GM23338 (cell line): ENCODE data around the gene FBN2. TPM values are rescaled to one million over a fixed set of nuclear protein-coding genes. Genes with fewer than 3 reads are reported as not detected.

Source experiments
- ATAC-seq: fragments of 200-7000 bp; cut with Tn5 transposase; 3 replicates; pipeline ENCODE4 v1.9.1; 2020
- DNase-seq: peaks from one replicate; pipeline ENCODE4 v3.0.0-alpha.2; 2015; ENCODE audit warnings: low spot score
- H2AFZ ChIP-seq: fragments of 200-600 bp; sonication (generic); 2 replicates; pipeline ENCODE4 v1.8.0; 2016; ENCODE audit warnings: antibody characterized with exemption, mild to moderate bottlenecking, moderate library complexity
- H3F3A ChIP-seq: fragments of 200-600 bp; sonication (generic); replicated peaks from 2 replicates; pipeline ENCODE4 v1.8.0; 2017; ENCODE audit warnings: antibody characterized with exemption, mixed run types, low read depth
- H3K27ac ChIP-seq: fragments of 200-600 bp; sonication (generic); 2 replicates; pipeline ENCODE4 v1.6.1; 2016; ENCODE audit warnings: low read depth
- H3K27me3 ChIP-seq: fragments of 200-600 bp; sonication (generic); 2 replicates; pipeline ENCODE4 v1.8.0; 2016; ENCODE audit warnings: mild to moderate bottlenecking, mixed run types, moderate library complexity; ENCODE audit not compliant: insufficient read depth
- H3K36me3 ChIP-seq: fragments of 200-600 bp; sonication (generic); 2 replicates; pipeline ENCODE4 v1.8.0; 2016; ENCODE audit warnings: mild to moderate bottlenecking; ENCODE audit not compliant: insufficient read depth
- H3K4me1 ChIP-seq: fragments of 200-600 bp; sonication (generic); 2 replicates; pipeline ENCODE4 v1.8.0; 2016; ENCODE audit warnings: mild to moderate bottlenecking, moderate library complexity; ENCODE audit not compliant: insufficient read depth
- H3K4me2 ChIP-seq: fragments of 200-600 bp; sonication (generic); 2 replicates; pipeline ENCODE4 v1.7.1; 2017; ENCODE audit warnings: mixed run types
- H3K4me3 ChIP-seq: fragments of 200-600 bp; sonication (generic); 2 replicates; pipeline ENCODE4 v1.6.1; 2016; ENCODE audit warnings: mixed run types
- H3K79me2 ChIP-seq: fragments of 200-600 bp; sonication (generic); replicated peaks from 2 replicates; pipeline ENCODE4 v1.8.0; 2017; ENCODE audit warnings: mild to moderate bottlenecking; ENCODE audit not compliant: insufficient read depth
- H3K9me2 ChIP-seq: fragments of 200-600 bp; sonication (generic); 2 replicates; pipeline ENCODE4 v1.8.0; 2017; ENCODE audit not compliant: insufficient read depth
- H4K20me1 ChIP-seq: fragments of 200-600 bp; sonication (generic); replicated peaks from 2 replicates; pipeline ENCODE4 v1.8.0; 2017; ENCODE audit warnings: mild to moderate bottlenecking; ENCODE audit not compliant: insufficient read depth
- H3K27ac Mint-ChIP-seq: 2 replicates; pipeline ENCODE4 v1.8.0; 2020; ENCODE audit warnings: inconsistent platforms, mild to moderate bottlenecking, moderate library complexity, mixed read lengths
- H3K27me3 Mint-ChIP-seq: 3 replicates; pipeline ENCODE4 v1.8.0; 2022; ENCODE audit warnings: low read depth, mild to moderate bottlenecking, moderate library complexity, mixed read lengths, inconsistent platforms; ENCODE audit not compliant: insufficient read depth, poor library complexity
- H3K36me3 Mint-ChIP-seq: 3 replicates; pipeline ENCODE4 v1.8.0; 2021; ENCODE audit warnings: low read depth, mild to moderate bottlenecking, inconsistent platforms, moderate library complexity, mixed read lengths
- H3K4me1 Mint-ChIP-seq: 3 replicates; pipeline ENCODE4 v1.8.0; 2020; ENCODE audit warnings: mild to moderate bottlenecking, inconsistent platforms, mixed read lengths
- H3K4me3 Mint-ChIP-seq: 3 replicates; pipeline ENCODE4 v1.8.0; 2021; ENCODE audit warnings: moderate library complexity, mild to moderate bottlenecking, inconsistent platforms, mixed read lengths
- H3K9me3 Mint-ChIP-seq: 3 replicates; pipeline ENCODE4 v1.8.0; 2020; ENCODE audit warnings: moderate library complexity, mild to moderate bottlenecking, inconsistent platforms, mixed read lengths
- CREB1 ChIP-seq: fragments of 250-450 bp; sonication (Bioruptor Pico); IDR thresholded peaks from 2 replicates; pipeline ENCODE4 v1.5.0; 2020; ENCODE audit warnings: low read depth, mild to moderate bottlenecking, moderate library complexity
- CTCF ChIP-seq, 2 experiments: fragments of 200-600 bp in 1 of 2; sonication (generic) in 1 of 2; conservative IDR thresholded peaks; 2 replicates each; pipeline versions ENCODE4 v1.5.1 to v1.6.1; 2016 to 2017; ENCODE audit warnings: antibody characterized with exemption in 2 of 2, low read depth in 2 of 2, mild to moderate bottlenecking in 2 of 2, moderate library complexity in 1 of 2
- REST ChIP-seq: IDR thresholded peaks from one replicate; pipeline ENCODE4 v1.6.1; 2018; ENCODE audit warnings: antibody characterized with exemption; ENCODE audit not compliant: unreplicated experiment
- ZNF331 ChIP-seq: fragments of 250-450 bp; sonication (Bioruptor Pico); IDR thresholded peaks from 2 replicates; pipeline ENCODE4 v1.5.0; 2020; ENCODE audit warnings: low read depth, mild to moderate bottlenecking, moderate library complexity
- ZNF462 ChIP-seq: fragments of 250-450 bp; sonication (Bioruptor Pico); IDR thresholded peaks from 2 replicates; pipeline ENCODE4 v1.5.0; 2020; ENCODE audit warnings: mild to moderate bottlenecking, moderate library complexity
- polyA plus RNA-seq: library from polyadenylated mRNA; unstranded; fragments of >200 nt; fragmentation: Nextera tagmentation; extraction: Ambion mirVana; gene quantifications from 2 replicates; pipeline ENCODE4 v1.2.1, GENCODE V29; 2016
- total RNA-seq: library from RNA; depleted of rRNA; stranded (reverse); fragments of >200 nt; shearing (Covaris generic); gene quantifications from 2 replicates; pipeline ENCODE4 v1.2.3, GENCODE V29; 2014

FBN2 gene
- total and polyA plus RNA-seq, 2 experiments from 2014 or later: 2.6 to 13.6 TPM

GRCh38 chr5:128551476-128551875 lies 13.4 kb upstream of the FBN2 start:
- Mint-ChIP-seq H3K9me3 (peaks cover 25% of the 10 kb centered on the region), H3K27me3 (no peaks in the 10 kb centered on the region), H3K36me3 (peaks cover 11% of the 10 kb centered on the region; the same call in 2 of the 3 replicates), H3K4me3 (no peak overlapping the region), H3K27ac (no peak overlapping the region), H3K4me1 (peaks cover 8% of the 10 kb centered on the region; the same call in 2 of the 3 replicates)
- DNase-seq (no peak), ATAC-seq (no peak)
- H4K20me1 ChIP-seq: no peaks in the 10 kb centered on the region
- no peaks in the 10 kb centered on the region for H3F3A ChIP-seq
- no peaks in the 10 kb centered on the region for H3K27me3 ChIP-seq
- H3K36me3 ChIP-seq: no peaks in the 10 kb centered on the region
- H3K27ac ChIP-seq: no peak overlapping the region
- TF ChIP-seq ZNF462 (CRISPR knock-in tag) (no peak), ZNF331 (CRISPR knock-in tag) (no peak), REST (no peak), CREB1 (no peak), CTCF (conservative IDR thresholded peaks at IDR 0.05; ENCODE audit: low read depth in 2 of 2) (no peak)
- no peak overlapping the region for H2AFZ ChIP-seq
- H3K4me3 ChIP-seq: no peak overlapping the region
- H3K4me1 ChIP-seq: no peaks in the 10 kb centered on the region
- H3K79me2 ChIP-seq: no peaks in the 10 kb centered on the region
- H3K9me2 ChIP-seq: no peaks in the 10 kb centered on the region
- no peak overlapping the region for H3K4me2 ChIP-seq
